GM12801 (cell line): ENCODE results near the gene COL28A1.

Experiments
- TF ChIP-seq, protein P1 (sequence below): IDR thresholded peaks from one replicate; pipeline ENCODE4 v1.5.1; 2011; ENCODE audit warnings: control low read depth; ENCODE audit not compliant: insufficient read length; ENCODE audit errors: extremely low read depth

The COL28A1 gene

DNA sequence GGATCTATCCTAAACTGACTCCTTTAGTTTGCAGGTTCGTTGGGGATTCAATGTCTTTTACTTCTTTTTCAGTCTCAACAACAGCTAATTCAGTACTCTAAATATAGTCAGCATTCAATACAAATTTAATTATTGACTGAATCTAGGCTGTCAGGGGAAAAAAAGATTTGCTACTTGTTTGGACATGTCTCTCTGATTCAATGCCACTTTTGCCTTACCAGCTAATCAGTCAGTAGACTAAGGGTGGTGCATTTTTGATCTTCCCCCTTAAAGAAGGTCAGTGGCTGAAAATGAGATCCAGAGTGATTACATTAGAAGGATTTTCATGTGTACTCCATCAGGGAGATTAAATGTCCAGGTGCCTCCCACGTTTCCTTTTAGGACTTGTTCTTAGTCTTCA, 208.2 kb downstream of the COL28A1 start:
- TF ChIP-seq, protein P1, sequence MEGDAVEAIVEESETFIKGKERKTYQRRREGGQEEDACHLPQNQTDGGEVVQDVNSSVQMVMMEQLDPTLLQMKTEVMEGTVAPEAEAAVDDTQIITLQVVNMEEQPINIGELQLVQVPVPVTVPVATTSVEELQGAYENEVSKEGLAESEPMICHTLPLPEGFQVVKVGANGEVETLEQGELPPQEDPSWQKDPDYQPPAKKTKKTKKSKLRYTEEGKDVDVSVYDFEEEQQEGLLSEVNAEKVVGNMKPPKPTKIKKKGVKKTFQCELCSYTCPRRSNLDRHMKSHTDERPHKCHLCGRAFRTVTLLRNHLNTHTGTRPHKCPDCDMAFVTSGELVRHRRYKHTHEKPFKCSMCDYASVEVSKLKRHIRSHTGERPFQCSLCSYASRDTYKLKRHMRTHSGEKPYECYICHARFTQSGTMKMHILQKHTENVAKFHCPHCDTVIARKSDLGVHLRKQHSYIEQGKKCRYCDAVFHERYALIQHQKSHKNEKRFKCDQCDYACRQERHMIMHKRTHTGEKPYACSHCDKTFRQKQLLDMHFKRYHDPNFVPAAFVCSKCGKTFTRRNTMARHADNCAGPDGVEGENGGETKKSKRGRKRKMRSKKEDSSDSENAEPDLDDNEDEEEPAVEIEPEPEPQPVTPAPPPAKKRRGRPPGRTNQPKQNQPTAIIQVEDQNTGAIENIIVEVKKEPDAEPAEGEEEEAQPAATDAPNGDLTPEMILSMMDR = no peak

DNA sequence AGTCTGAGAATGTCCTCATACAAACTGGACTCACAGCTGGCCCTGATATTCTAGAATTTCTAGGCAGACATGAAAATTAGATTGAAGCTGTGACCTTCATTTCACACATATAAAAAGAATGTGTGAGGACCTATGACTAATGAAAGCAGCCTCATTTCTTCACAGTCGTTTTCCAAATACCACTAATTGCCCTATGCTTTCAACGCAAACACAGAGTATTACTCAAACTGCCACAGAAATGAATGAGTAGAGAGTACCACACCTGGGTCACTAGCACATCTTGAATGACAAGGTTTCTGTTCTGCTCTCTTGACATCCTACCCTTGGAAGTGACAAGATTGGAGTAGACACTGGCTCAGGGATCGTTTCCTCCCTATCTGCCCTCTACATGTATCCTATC, 211.0 kb downstream of the COL28A1 start:
- TF ChIP-seq, protein P1 = no peak

DNA sequence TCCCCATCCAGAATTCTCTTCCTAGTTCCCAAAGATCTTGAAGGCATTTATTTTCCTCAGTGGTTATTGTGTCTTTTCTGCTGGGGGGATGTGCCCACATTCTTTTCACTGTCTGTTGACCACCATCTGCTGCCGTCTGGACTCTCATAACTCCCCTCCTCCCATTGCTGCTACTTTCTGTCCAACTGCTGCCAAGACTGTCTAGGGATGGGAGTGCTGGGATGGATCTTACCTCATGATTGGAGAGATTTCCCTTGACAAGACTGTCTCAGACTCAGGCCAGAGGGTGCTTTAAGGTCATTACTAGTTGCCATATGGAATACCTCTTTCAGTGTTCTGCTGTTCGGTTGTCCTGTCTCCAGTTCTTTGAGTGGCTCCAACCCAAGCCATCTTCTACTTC, 211.8 kb downstream of the COL28A1 start:
- TF ChIP-seq, protein P1 = no peak

DNA sequence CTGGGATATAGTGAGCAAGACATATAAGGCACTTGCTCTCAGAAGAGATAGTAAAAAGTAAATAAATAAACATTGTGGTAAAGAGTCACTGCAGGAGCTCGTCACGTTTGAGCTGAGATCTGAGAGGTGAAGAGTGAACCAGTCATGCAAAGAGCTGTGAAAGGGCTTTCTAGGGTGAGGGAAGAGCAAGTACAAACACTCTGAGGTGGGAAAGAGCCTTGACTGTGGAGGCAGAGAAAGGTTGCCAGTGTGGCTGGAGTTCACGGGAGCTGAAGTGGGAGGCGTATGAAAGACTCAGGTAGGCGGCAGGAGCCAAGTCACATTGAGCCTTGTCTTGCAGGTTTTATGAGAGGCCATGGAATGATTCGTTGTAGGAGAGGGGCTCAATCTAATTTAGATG, 212.3 kb downstream of the COL28A1 start:
- TF ChIP-seq, protein P1 = no peak

DNA sequence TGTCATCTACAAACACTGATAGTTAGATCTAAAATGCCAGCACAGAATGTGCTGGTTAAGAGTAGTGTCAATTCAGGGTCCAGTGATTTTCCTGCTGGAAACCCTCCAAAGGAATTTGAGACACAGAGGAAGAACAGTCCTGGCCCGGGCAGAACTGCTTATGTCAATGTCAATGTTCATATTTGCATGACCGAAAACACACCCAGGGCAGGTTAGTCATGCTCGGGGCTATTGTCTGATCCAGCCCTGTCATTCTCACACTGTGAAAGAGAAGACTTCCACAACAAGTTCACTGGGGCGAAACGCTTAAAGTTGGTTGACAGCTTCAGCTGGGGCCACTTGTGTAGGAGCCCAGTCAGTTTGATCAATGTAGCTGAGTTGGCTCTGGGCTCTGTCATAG, 214.0 kb downstream of the COL28A1 start:
- TF ChIP-seq, protein P1 = no peak

DNA sequence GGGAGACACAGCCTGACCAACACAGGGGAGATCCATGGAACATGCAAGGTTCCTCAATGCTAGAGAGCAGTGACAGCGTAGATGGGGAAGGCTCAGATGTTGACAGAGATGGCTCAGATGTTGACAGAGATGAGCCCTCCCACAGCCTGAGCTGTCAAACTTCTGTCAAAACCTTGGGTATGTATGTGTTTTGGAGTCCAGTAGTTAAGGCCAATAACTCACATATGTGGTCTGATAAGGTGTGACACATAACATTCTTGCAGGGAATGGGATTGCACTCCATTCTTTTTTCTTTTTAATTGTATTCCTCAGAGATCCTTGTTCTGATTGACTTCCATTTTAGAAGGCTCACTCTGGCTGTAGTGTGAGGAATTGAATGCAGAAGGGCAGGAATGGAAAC, 217.1 kb downstream of the COL28A1 start:
- TF ChIP-seq, protein P1 = no peak

DNA sequence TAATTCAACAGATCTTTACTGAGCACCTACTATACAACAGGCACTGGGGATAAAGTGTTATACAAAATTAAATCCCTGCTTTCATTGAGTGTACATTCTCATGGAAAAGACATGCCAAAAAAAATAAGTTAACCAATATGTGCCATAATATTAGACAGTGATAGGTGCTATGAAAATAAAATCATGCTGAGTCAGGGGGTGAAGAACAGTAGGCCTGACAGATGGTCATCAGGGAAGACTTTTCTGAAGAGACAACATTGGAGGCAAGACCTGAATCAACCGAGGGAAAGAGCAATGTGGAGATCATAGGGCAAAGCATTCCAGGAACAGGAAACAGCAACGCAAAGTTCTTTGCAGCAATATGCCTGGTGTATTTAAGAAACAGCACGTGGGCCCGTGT, 217.8 kb downstream of the COL28A1 start:
- TF ChIP-seq, protein P1 = no peak

DNA sequence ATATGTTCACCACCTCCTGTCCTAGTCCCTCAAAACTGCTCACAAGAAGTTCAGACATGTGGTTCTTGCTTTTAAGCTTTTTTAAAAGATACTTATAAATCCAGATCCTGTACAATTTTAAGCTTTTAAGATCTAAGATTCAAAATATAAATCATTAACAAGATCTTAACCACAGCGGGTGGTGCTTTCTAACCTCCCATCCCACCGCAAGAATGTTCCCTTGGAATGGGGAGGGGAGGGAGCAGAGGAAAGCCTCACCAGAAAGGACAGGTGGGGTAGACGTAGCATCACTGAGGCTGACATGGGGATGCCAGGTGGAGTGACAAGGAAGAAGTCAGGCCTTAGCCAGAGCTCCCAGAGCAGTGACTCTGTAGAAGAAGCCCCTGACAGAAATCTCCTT, 219.8 kb downstream of the COL28A1 start:
- TF ChIP-seq, protein P1 = no peak
